Panc1 (cell line): ENCODE results near the gene ADTRP. TPM values are rescaled to one million over a fixed set of nuclear protein-coding genes. Genes with fewer than 3 reads are reported as not detected.

Experiments
- ATAC-seq: fragments of 200-7000 bp; cut with Tn5 transposase; 2 replicates; pipeline ENCODE4 v1.9.1; 2020; ENCODE audit warnings: mild to moderate bottlenecking, moderate library complexity
- BruUV-seq: library from RNA; stranded (reverse); fragments of 400-500 nt; replicated peaks from 2 replicates; lab custom pipeline; 2021; lab: Mats Ljungman, UMichigan
- CTCF ChIA-PET: fragments of 300-600 bp; sonication (Branson Sonifier 250); formaldehyde crosslinking; loops from one replicate; lab custom pipeline; 2022; ENCODE audit warnings: antibody characterized with exemption; lab: Charles Lee
- POLR2A ChIA-PET: fragments of 300-600 bp; sonication (Branson Sonifier 250); formaldehyde crosslinking; loops from one replicate; lab custom pipeline; 2022; ENCODE audit warnings: antibody characterized with exemption; lab: Charles Lee
- DNase-seq: peaks from one replicate; pipeline ENCODE4 v3.0.0-alpha.2; 2010; ENCODE audit warnings: low read depth, low spot score
- H3K27ac ChIP-seq: 2 replicates; pipeline ENCODE4 v1.5.1; 2011; ENCODE audit warnings: mild to moderate bottlenecking, low read length, inconsistent platforms
- H3K27me3 ChIP-seq: fragments of 200-500 bp; sonication (Bioruptor generic); 2 replicates; pipeline ENCODE4 v1.6.0; 2014; ENCODE audit warnings: low read length, inconsistent platforms; ENCODE audit not compliant: control insufficient read depth, insufficient read depth
- H3K36me3 ChIP-seq: fragments of 200-500 bp; sonication (Bioruptor generic); 2 replicates; pipeline ENCODE4 v1.5.1; 2014; ENCODE audit warnings: inconsistent platforms, mild to moderate bottlenecking, low read length, moderate library complexity; ENCODE audit not compliant: control insufficient read depth, insufficient read depth
- H3K4me1 ChIP-seq: 2 replicates; pipeline ENCODE4 v1.5.1; 2011; ENCODE audit warnings: inconsistent platforms, mild to moderate bottlenecking, low read length, moderate library complexity; ENCODE audit not compliant: control insufficient read depth, insufficient read depth
- H3K4me3 ChIP-seq, 2 experiments: 2 replicates each; pipeline ENCODE4 v1.5.1; 2011 to 2012; ENCODE audit warnings: low read depth in 2 of 2, low read length in 2 of 2, mild to moderate bottlenecking in 2 of 2, inconsistent platforms in 1 of 2, moderate library complexity in 1 of 2
- H3K9me3 ChIP-seq: fragments of 200-500 bp; sonication (Bioruptor generic); 2 replicates; pipeline ENCODE4 v1.5.1; 2014; ENCODE audit warnings: low read depth, mild to moderate bottlenecking, inconsistent platforms, low read length, moderate library complexity; ENCODE audit not compliant: control insufficient read depth, insufficient read depth
- POLR2AphosphoS5 ChIP-seq: IDR thresholded peaks from 2 replicates; pipeline ENCODE4 v1.6.1; 2012; ENCODE audit warnings: mild to moderate bottlenecking, low read depth, low read length, moderate library complexity
- SIN3A ChIP-seq: IDR thresholded peaks from 2 replicates; pipeline ENCODE4 v1.6.1; 2012; ENCODE audit warnings: low read depth, mild to moderate bottlenecking, low read length, moderate library complexity, borderline replicate concordance; ENCODE audit not compliant: insufficient read depth
- TCF7L2 ChIP-seq: IDR thresholded peaks from 2 replicates; pipeline ENCODE4 v1.6.1; 2011; ENCODE audit warnings: mild to moderate bottlenecking, low read depth, low read length, inconsistent platforms
- in situ Hi-C: cut with HindIII; loops from 2 replicates; pipeline ENCODE4 v1.10.0; 2016; ENCODE audit warnings: low sequenced_read_pairs, low pct_unique_long_range_greater_than_20kb
- intact Hi-C: fragments of 100-400 bp; cut with micrococcal nuclease; formaldehyde crosslinking; loops from one replicate; pipeline ENCODE4 v1.10.0; 2022; ENCODE audit not compliant: unreplicated experiment
- total RNA-seq: library from RNA; stranded (reverse); gene quantifications from one replicate; pipeline ENCODE4 v1.2.1, GENCODE V29; 2021; ENCODE audit not compliant: unreplicated experiment
- TF ChIP-seq, protein P1 (sequence below), 2 experiments: IDR thresholded peaks; 2 replicates each; pipeline ENCODE4 v1.6.1; 2011 to 2012; ENCODE audit warnings: low read depth in 2 of 2, control low read depth in 1 of 2, low read length in 1 of 2, mild to moderate bottlenecking in 1 of 2, moderate library complexity in 1 of 2; ENCODE audit not compliant: insufficient read depth in 1 of 2
- TF ChIP-seq, protein P2 (sequence below): fragments of 450-650 bp; IDR thresholded peaks from 2 replicates; pipeline ENCODE4 v1.5.1; 2017; ENCODE audit warnings: mild to moderate bottlenecking

The ADTRP gene
- total RNA-seq, 1 experiment from 2014 or later: not detected

DNA sequence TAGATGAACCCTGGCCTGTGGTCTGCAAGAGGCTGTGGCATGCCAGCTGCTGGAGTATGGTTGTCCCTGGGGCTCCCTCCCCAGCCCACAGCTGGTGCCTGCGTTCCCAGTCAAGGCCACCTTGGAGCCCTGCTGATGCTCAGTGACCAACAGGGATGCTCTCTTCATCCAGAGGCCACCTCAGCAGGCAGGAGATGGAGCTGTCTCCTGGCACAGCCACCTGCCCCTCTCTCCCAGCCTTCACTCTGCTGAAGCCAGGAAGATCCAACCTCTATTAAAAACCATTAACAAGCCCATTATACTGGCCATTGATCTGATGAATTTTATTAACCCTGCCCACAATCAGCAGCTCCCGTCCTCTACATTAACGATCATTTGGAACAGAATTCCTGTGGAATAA lies 40.4 kb downstream of the ADTRP start:
- DNase-seq (no peak), ATAC-seq (no peak)
- ChIA-PET CTCF (no interaction called here), POLR2A (no interaction called here)
- intact Hi-C loops: no loop called here
- BruUV-seq: no TSS peak
- no peak overlapping the region for H3K4me3 ChIP-seq
- TF ChIP-seq, protein P1, sequence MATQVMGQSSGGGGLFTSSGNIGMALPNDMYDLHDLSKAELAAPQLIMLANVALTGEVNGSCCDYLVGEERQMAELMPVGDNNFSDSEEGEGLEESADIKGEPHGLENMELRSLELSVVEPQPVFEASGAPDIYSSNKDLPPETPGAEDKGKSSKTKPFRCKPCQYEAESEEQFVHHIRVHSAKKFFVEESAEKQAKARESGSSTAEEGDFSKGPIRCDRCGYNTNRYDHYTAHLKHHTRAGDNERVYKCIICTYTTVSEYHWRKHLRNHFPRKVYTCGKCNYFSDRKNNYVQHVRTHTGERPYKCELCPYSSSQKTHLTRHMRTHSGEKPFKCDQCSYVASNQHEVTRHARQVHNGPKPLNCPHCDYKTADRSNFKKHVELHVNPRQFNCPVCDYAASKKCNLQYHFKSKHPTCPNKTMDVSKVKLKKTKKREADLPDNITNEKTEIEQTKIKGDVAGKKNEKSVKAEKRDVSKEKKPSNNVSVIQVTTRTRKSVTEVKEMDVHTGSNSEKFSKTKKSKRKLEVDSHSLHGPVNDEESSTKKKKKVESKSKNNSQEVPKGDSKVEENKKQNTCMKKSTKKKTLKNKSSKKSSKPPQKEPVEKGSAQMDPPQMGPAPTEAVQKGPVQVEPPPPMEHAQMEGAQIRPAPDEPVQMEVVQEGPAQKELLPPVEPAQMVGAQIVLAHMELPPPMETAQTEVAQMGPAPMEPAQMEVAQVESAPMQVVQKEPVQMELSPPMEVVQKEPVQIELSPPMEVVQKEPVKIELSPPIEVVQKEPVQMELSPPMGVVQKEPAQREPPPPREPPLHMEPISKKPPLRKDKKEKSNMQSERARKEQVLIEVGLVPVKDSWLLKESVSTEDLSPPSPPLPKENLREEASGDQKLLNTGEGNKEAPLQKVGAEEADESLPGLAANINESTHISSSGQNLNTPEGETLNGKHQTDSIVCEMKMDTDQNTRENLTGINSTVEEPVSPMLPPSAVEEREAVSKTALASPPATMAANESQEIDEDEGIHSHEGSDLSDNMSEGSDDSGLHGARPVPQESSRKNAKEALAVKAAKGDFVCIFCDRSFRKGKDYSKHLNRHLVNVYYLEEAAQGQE (IDR thresholded peaks at IDR 0.05; ENCODE audit: insufficient read depth in 1 of 2, low read depth in 2 of 2, low read length in 1 of 2): no peak
- TF ChIP-seq, protein P2, sequence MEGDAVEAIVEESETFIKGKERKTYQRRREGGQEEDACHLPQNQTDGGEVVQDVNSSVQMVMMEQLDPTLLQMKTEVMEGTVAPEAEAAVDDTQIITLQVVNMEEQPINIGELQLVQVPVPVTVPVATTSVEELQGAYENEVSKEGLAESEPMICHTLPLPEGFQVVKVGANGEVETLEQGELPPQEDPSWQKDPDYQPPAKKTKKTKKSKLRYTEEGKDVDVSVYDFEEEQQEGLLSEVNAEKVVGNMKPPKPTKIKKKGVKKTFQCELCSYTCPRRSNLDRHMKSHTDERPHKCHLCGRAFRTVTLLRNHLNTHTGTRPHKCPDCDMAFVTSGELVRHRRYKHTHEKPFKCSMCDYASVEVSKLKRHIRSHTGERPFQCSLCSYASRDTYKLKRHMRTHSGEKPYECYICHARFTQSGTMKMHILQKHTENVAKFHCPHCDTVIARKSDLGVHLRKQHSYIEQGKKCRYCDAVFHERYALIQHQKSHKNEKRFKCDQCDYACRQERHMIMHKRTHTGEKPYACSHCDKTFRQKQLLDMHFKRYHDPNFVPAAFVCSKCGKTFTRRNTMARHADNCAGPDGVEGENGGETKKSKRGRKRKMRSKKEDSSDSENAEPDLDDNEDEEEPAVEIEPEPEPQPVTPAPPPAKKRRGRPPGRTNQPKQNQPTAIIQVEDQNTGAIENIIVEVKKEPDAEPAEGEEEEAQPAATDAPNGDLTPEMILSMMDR: no peak
- TF ChIP-seq POLR2AphosphoS5 (no peak), TCF7L2 (no peak)
- in situ Hi-C loops: no loop called here
- H3K27ac ChIP-seq: no peak overlapping the region
- no peaks in the 10 kb centered on the region for H3K9me3 ChIP-seq
- no peaks in the 10 kb centered on the region for H3K4me1 ChIP-seq
- H3K27me3 ChIP-seq: no peaks in the 10 kb centered on the region
- H3K36me3 ChIP-seq: no peaks in the 10 kb centered on the region

DNA sequence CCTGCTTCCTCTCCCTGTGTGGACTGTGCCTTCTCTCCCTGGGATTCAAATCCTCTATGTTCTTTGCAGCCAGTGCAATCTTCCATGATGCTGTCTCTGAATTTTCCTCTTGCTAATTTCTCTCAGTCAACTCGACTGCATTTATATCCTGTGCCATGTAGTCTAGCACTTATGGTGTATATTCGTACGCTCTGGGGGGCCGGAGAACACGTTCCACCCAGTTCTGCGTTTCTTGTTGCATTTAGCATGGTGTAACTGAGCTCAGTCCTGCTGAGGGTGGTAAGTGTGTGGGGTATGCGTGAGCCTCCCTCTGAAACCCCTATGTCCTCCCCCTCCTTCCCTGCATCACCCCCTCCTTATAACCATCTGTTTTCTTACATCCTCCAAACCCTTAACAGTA lies 42.0 kb downstream of the ADTRP start:
- H3K4me3 ChIP-seq: no peak overlapping the region
- TF ChIP-seq POLR2AphosphoS5: no peak
- TF ChIP-seq, protein P1 (IDR thresholded peaks at IDR 0.05; ENCODE audit: insufficient read depth in 1 of 2, low read depth in 2 of 2, low read length in 1 of 2): no peak
- TF ChIP-seq SIN3A: no peak
- TF ChIP-seq, protein P2: no peak
- no peak for TF ChIP-seq TCF7L2
- no peak overlapping the region for H3K27ac ChIP-seq
- ChIA-PET CTCF (no interaction called here), POLR2A (no interaction called here)
- intact Hi-C loops: no loop called here
- in situ Hi-C loops: no loop called here
- BruUV-seq: no TSS peak
- H3K36me3 ChIP-seq: no peaks in the 10 kb centered on the region
- no peaks in the 10 kb centered on the region for H3K9me3 ChIP-seq
- H3K4me1 ChIP-seq: no peaks in the 10 kb centered on the region
- ATAC-seq (no peak), DNase-seq (no peak)
- H3K27me3 ChIP-seq: no peaks in the 10 kb centered on the region
